Measurements from ENCODE around the gene WWOX.

Gene WWOX

GRCh38 chr16:78402833-78403232 lies 303.4 kb downstream of the WWOX start:
- no peak for DNase-seq (ENCODE audit: low read depth)

- no peak for DNase-seq (ENCODE audit: low read depth)
Measured at GRCh38 chr16:78405040-78405439, 305.6 kb downstream of the WWOX start.

GRCh38 chr16:78405833-78406232 lies 306.4 kb downstream of the WWOX start:
- no peak for DNase-seq (ENCODE audit: low read depth)

GRCh38 chr16:78407191-78407590 lies 307.7 kb downstream of the WWOX start:
- DNase-seq (ENCODE audit: low read depth), result no peak

- no peak for DNase-seq (ENCODE audit: low read depth)
Measured at GRCh38 chr16:78413651-78414050, 314.2 kb downstream of the WWOX start.

GRCh38 chr16:78415013-78415412 lies 315.6 kb downstream of the WWOX start:
- no peak for DNase-seq (ENCODE audit: low read depth)

- DNase-seq (ENCODE audit: low read depth), result no peak
Measured at GRCh38 chr16:78415669-78416068, 316.2 kb downstream of the WWOX start.

GRCh38 chr16:78416400-78416799 lies 316.9 kb downstream of the WWOX start:
- no peak for DNase-seq (ENCODE audit: low read depth)

- no peak for DNase-seq (ENCODE audit: low read depth)
Measured at GRCh38 chr16:78421181-78421708, 321.8 kb downstream of the WWOX start.

- DNase-seq (ENCODE audit: low read depth), result no peak
Measured at GRCh38 chr16:78425281-78425680, 325.8 kb downstream of the WWOX start.

GRCh38 chr16:78425891-78426510 lies 326.5 kb downstream of the WWOX start:
- DNase-seq (ENCODE audit: low read depth), result no peak

- no peak for DNase-seq (ENCODE audit: low read depth)
Measured at GRCh38 chr16:78428193-78428592, 328.7 kb downstream of the WWOX start.

- DNase-seq (ENCODE audit: low read depth), result no peak
Measured at GRCh38 chr16:78430281-78430680, 330.8 kb downstream of the WWOX start.

- DNase-seq (ENCODE audit: low read depth), result no peak
Measured at GRCh38 chr16:78431004-78431670, 331.7 kb downstream of the WWOX start.

- DNase-seq (ENCODE audit: low read depth), result no peak
Measured at GRCh38 chr16:78431701-78432100, 332.2 kb downstream of the WWOX start.

GRCh38 chr16:78432451-78432850 lies 333.0 kb downstream of the WWOX start:
- DNase-seq (ENCODE audit: low read depth), result no peak

GRCh38 chr16:78433116-78433515 lies 333.7 kb downstream of the WWOX start:
- DNase-seq (ENCODE audit: low read depth), result no peak

GRCh38 chr16:78434401-78434800 lies 334.9 kb downstream of the WWOX start:
- DNase-seq (ENCODE audit: low read depth), result no peak

- no peak for DNase-seq (ENCODE audit: low read depth)
Measured at GRCh38 chr16:78435260-78435659, 335.8 kb downstream of the WWOX start.

- no peak for DNase-seq (ENCODE audit: low read depth)
Measured at GRCh38 chr16:78436023-78436422, 336.6 kb downstream of the WWOX start.

- DNase-seq (ENCODE audit: low read depth), result no peak
Measured at GRCh38 chr16:78436846-78437245, 337.4 kb downstream of the WWOX start.

- no peak for DNase-seq (ENCODE audit: low read depth)
Measured at GRCh38 chr16:78437352-78437968, 338.0 kb downstream of the WWOX start.

GRCh38 chr16:78438219-78438618 lies 338.8 kb downstream of the WWOX start:
- no peak for DNase-seq (ENCODE audit: low read depth)
